Large intestine (tissue), 3 donors: Measurements from ENCODE around the gene CTXN2. TPM values are rescaled to one million over a fixed set of nuclear protein-coding genes. Genes with fewer than 3 reads are reported as not detected.
A peak's percentile ranks its signal among the peaks of the same experiment; 100 is the strongest.

Experiments used
- DNase-seq, 2 donors: peaks; one replicate each; pipeline versions ENCODE4 v3.0.0 to v3.0.0-alpha.2; 2013
- H3K27ac ChIP-seq: one replicate; pipeline ENCODE4 v1.5.1; 2013; ENCODE audit warnings: low read length
- H3K27me3 ChIP-seq: 2 replicates; pipeline ENCODE4 v1.6.1; 2013; ENCODE audit warnings: low read length; ENCODE audit not compliant: control insufficient read depth, insufficient read depth
- H3K36me3 ChIP-seq: 2 replicates; pipeline ENCODE4 v1.6.1; 2013; ENCODE audit warnings: low read length; ENCODE audit not compliant: control insufficient read depth, insufficient read depth
- H3K4me1 ChIP-seq: one replicate; pipeline ENCODE4 v1.6.1; 2013; ENCODE audit warnings: low read length; ENCODE audit not compliant: control insufficient read depth, insufficient read depth
- H3K4me3 ChIP-seq: one replicate; pipeline ENCODE4 v1.5.1; 2013; ENCODE audit warnings: low read length
- H3K9me3 ChIP-seq: one replicate; pipeline ENCODE4 v1.6.1; 2013; ENCODE audit warnings: mild to moderate bottlenecking, low read depth, low read length, moderate library complexity; ENCODE audit not compliant: control insufficient read depth
- WGBS: methylation state at CpG from one replicate; pipeline ENCODE4 v1.1.5; 2013; ENCODE audit warnings: low lambda C conversion rate; ENCODE audit not compliant: insufficient coverage; 5-methylcytosine and 5-hydroxymethylcytosine counted together
- polyA plus RNA-seq: library from polyadenylated mRNA; unstranded; fragments of 120-200 nt; gene quantifications from one replicate; pipeline ENCODE4 v1.2.1, GENCODE V29; 2013

Gene CTXN2
- polyA plus RNA-seq, 1 donor: 0.10 TPM

DNA sequence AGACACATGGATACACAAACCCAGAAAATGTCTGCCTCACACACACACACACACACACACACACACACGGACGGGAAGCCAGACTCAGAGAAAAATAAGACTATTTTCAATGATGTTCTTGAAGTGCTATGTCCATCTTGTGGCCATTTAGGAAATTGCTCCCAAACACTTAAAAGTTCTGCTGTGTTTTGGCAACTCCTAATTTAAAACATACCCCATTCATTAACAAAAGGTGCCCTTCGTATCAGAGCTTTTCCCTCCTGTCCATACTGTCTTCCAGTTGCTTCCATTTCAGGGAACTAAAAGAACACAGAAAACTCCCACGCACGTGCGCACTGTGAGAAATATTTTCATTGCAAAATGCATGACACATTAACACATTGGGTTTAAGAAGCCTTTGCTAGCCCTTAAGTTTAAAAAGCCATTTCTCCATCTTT lies 59.2 kb downstream of the CTXN2 start:
- Histone ChIP-seq H3K36me3 (no peaks in the 10 kb centered on the region), H3K4me3 (no peak overlapping the region), H3K9me3 (no peaks in the 10 kb centered on the region), H3K27ac (no peak overlapping the region), H3K4me1 (no peaks in the 10 kb centered on the region), H3K27me3 (no peaks in the 10 kb centered on the region)
- no CpG with 5 or more reads among the region's 6 CpGs for WGBS
- DNase-seq: peak; percentile 29 to 31

DNA sequence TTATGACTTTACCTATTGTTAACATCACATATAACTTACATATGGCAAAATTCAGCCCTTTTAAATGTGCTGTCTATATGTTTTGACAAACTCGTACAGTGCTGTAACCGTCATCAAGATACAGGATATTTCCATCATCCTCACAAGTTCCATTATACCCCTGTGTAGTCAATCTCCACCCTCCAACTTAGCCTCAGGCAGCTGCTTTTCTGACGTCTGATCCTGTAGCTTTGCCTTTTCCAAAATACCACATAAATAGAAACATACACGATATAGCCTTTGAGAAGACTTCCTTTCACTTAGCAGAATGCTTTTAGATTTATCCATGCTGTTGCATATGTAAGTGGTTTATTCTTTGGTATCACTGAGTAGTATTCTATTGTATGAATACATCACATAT lies 61.7 kb downstream of the CTXN2 start:
- H3K27me3 ChIP-seq: no peaks in the 10 kb centered on the region
- H3K27ac ChIP-seq: no peak overlapping the region
- no peak for DNase-seq
- H3K36me3 ChIP-seq: no peaks in the 10 kb centered on the region
- no peak overlapping the region for H3K4me3 ChIP-seq
- no peaks in the 10 kb centered on the region for H3K9me3 ChIP-seq
- no peaks in the 10 kb centered on the region for H3K4me1 ChIP-seq
- WGBS: 86% methylated on average over 1 of the region's 4 CpGs

Other genes starting within 250 kb of the CTXN2 start
- gene SLC24A5, start 70.7 kb upstream of the CTXN2 start, polyA plus RNA-seq: not detected
- 28.8 TPM for gene MYEF2, start 13.4 kb upstream of the CTXN2 start, polyA plus RNA-seq
- 0.10 TPM for gene SLC12A1, start 14.6 kb downstream of the CTXN2 start, polyA plus RNA-seq
- gene DUT, start 139.8 kb downstream of the CTXN2 start, polyA plus RNA-seq: 112 TPM